PC-9 (cell line): ENCODE measurements around the gene SIT1.

Experiments
- CTCF ChIP-seq: fragments of 200-600 bp; sonication (generic); conservative IDR thresholded peaks from 2 replicates; pipeline ENCODE4 v1.6.1; 2017; ENCODE audit warnings: mixed run types, antibody characterized with exemption, mild to moderate bottlenecking, moderate library complexity
- EZH2 ChIP-seq: fragments of 200-600 bp; sonication (generic); IDR thresholded peaks from 2 replicates; pipeline ENCODE4 v1.8.0; 2017; ENCODE audit warnings: antibody characterized with exemption, low read depth

GRCh38 chr9:35695943-35696401 lies 45.2 kb upstream of the SIT1 start:
- no peak for TF ChIP-seq CTCF
- no peak for TF ChIP-seq EZH2
